ENCODE results near the gene ATL2.
A peak's percentile ranks its signal among the peaks of the same experiment; 100 is the strongest.
"Not testable (repeated sequence)": the region's sequence is repeated elsewhere in the genome, so short reads cannot be mapped to it uniquely, and the experiment has no call there.

The ATL2 gene

GRCh38 chr2:38377050-38377828 lies at the start of gene ATL2:
ATL2 (minus strand) TSS chr2:38377273; CDS start chr2:38377260, 13 bp downstream.
- DNase-seq: peak; percentile 94

GRCh38 chr2:38423763-38424162 lies 46.7 kb upstream of the ATL2 start:
- no peak for DNase-seq

- no peak for DNase-seq
Measured at GRCh38 chr2:38421274-38422056, 44.4 kb upstream of the ATL2 start.

- no peak for DNase-seq
Measured at GRCh38 chr2:38419499-38419898, 42.4 kb upstream of the ATL2 start.

GRCh38 chr2:38418735-38419134 lies 41.7 kb upstream of the ATL2 start:
- DNase-seq: no peak

GRCh38 chr2:38417745-38418689 lies 40.9 kb upstream of the ATL2 start:
- DNase-seq: no peak

GRCh38 chr2:38416296-38417036 lies 39.4 kb upstream of the ATL2 start:
- DNase-seq: no peak

GRCh38 chr2:38415728-38416291 lies 38.7 kb upstream of the ATL2 start:
- DNase-seq: no peak

- DNase-seq: no peak
Measured at GRCh38 chr2:38415023-38415422, 38.0 kb upstream of the ATL2 start.

- not testable (repeated sequence) for DNase-seq
Measured at GRCh38 chr2:38412235-38412871, 35.3 kb upstream of the ATL2 start.

- no peak for DNase-seq
Measured at GRCh38 chr2:38409156-38410102, 32.4 kb upstream of the ATL2 start.

- no peak for DNase-seq
Measured at GRCh38 chr2:38407111-38407682, 30.1 kb upstream of the ATL2 start.

- no peak for DNase-seq
Measured at GRCh38 chr2:38406597-38407110, 29.6 kb upstream of the ATL2 start.

- no peak for DNase-seq
Measured at GRCh38 chr2:38405917-38406596, 29.0 kb upstream of the ATL2 start.

- DNase-seq: no peak
Measured at GRCh38 chr2:38400513-38400912, 23.4 kb upstream of the ATL2 start.

GRCh38 chr2:38398739-38399138 lies 21.7 kb upstream of the ATL2 start:
- no peak for DNase-seq

GRCh38 chr2:38394903-38395341 lies 17.8 kb upstream of the ATL2 start:
- no peak for DNase-seq

- DNase-seq: no peak
Measured at GRCh38 chr2:38394041-38394440, 17.0 kb upstream of the ATL2 start.

- no peak for DNase-seq
Measured at GRCh38 chr2:38390947-38391346, 13.9 kb upstream of the ATL2 start.

All from NCI-H226 (cell line).